ENCODE data around the gene FKBP14.

GRCh38 chr7:30023524-30023923 lies 3.0 kb downstream of the FKBP14 start:
- no peak for TF ChIP-seq CTCF (IDR thresholded peaks at IDR 0.05; ENCODE audit: insufficient read depth, low read length)
- no peak for TF ChIP-seq REST (IDR thresholded peaks at IDR 0.05; ENCODE audit: insufficient replicate concordance, low read depth)
- no peak for TF ChIP-seq GABPA (IDR thresholded peaks at IDR 0.05; ENCODE audit: low read depth)
